HG03575 (cell line): Measurements from ENCODE around the gene ADAM10.

Experiments
- ATAC-seq: cut with Tn5 transposase; IDR thresholded peaks from one replicate; pipeline ENCODE4 v1.9.1; 2021; ENCODE audit not compliant: unreplicated experiment, insufficient number of reproducible peaks, low FRiP score; ENCODE audit errors: extremely low read depth

The ADAM10 gene

GRCh38 chr15:58597943-58598828 is 151.3 kb downstream of the ADAM10 start:
- ATAC-seq, result no peak

GRCh38 chr15:58595516-58596263 is 153.8 kb downstream of the ADAM10 start:
- no peak for ATAC-seq

GRCh38 chr15:58594898-58595297 is 154.6 kb downstream of the ADAM10 start:
- no peak for ATAC-seq

- no peak for ATAC-seq
These were observed 155.6 kb downstream of the ADAM10 start for GRCh38 chr15:58593870-58594269.

GRCh38 chr15:58590926-58591325 is 158.6 kb downstream of the ADAM10 start:
- ATAC-seq, result no peak

- no peak for ATAC-seq
These were observed 159.3 kb downstream of the ADAM10 start for GRCh38 chr15:58590236-58590635.

- no peak for ATAC-seq
These were observed 160.5 kb downstream of the ADAM10 start for GRCh38 chr15:58589047-58589446.

GRCh38 chr15:58588096-58588495 is 161.4 kb downstream of the ADAM10 start:
- ATAC-seq, result no peak

GRCh38 chr15:58587486-58587885 is 162.0 kb downstream of the ADAM10 start:
- ATAC-seq, result no peak

- ATAC-seq, result no peak
These were observed 163.6 kb downstream of the ADAM10 start for GRCh38 chr15:58585693-58586443.

GRCh38 chr15:58584789-58585461 is 164.6 kb downstream of the ADAM10 start:
- no peak for ATAC-seq

- ATAC-seq, result no peak
These were observed 166.2 kb downstream of the ADAM10 start for GRCh38 chr15:58583171-58583908.

GRCh38 chr15:58582160-58582559 is 167.3 kb downstream of the ADAM10 start:
- no peak for ATAC-seq

GRCh38 chr15:58576657-58577056 is 172.8 kb downstream of the ADAM10 start:
- ATAC-seq, result no peak

GRCh38 chr15:58575045-58575786 is 174.3 kb downstream of the ADAM10 start:
- no peak for ATAC-seq

- no peak for ATAC-seq
These were observed 174.9 kb downstream of the ADAM10 start for GRCh38 chr15:58574631-58575030.

GRCh38 chr15:58573270-58573669 is 176.2 kb downstream of the ADAM10 start:
- no peak for ATAC-seq

- no peak for ATAC-seq
These were observed 177.0 kb downstream of the ADAM10 start for GRCh38 chr15:58572521-58572920.
